Calu3 (cell line): ENCODE measurements around the gene MGAT5. TPM values are rescaled to one million over a fixed set of nuclear protein-coding genes. Genes with fewer than 3 reads are reported as not detected.

Experiments
- BruUV-seq: library from RNA; stranded (reverse); fragments of 400-500 nt; replicated peaks from 2 replicates; lab custom pipeline; 2021; lab: Mats Ljungman, UMichigan
- CTCF ChIA-PET: fragments of 300-600 bp; sonication (Branson Sonifier 250); formaldehyde crosslinking; loops from one replicate; lab custom pipeline; 2022; ENCODE audit warnings: antibody characterized with exemption; lab: Charles Lee
- DNase-seq: peaks from one replicate; pipeline ENCODE4 v3.0.0; 2022
- H3K27ac Mint-ChIP-seq: one replicate; pipeline ENCODE4 v1.8.0; 2022; ENCODE audit warnings: mixed read lengths; ENCODE audit not compliant: unreplicated experiment
- H3K27me3 Mint-ChIP-seq: one replicate; pipeline ENCODE4 v1.8.0; 2022; ENCODE audit warnings: mixed read lengths; ENCODE audit not compliant: unreplicated experiment
- H3K36me3 Mint-ChIP-seq: one replicate; pipeline ENCODE4 v1.8.0; 2022; ENCODE audit warnings: mild to moderate bottlenecking, moderate library complexity, mixed read lengths; ENCODE audit not compliant: insufficient read depth, unreplicated experiment
- H3K4me1 Mint-ChIP-seq: one replicate; pipeline ENCODE4 v1.8.0; 2022; ENCODE audit warnings: mild to moderate bottlenecking, low read depth, mixed read lengths; ENCODE audit not compliant: unreplicated experiment
- H3K4me3 Mint-ChIP-seq: one replicate; pipeline ENCODE4 v1.8.0; 2022; ENCODE audit warnings: mild to moderate bottlenecking, low read depth, moderate library complexity, mixed read lengths; ENCODE audit not compliant: unreplicated experiment
- H3K9me3 Mint-ChIP-seq: one replicate; pipeline ENCODE4 v1.8.0; 2022; ENCODE audit warnings: low read depth, mixed read lengths; ENCODE audit not compliant: unreplicated experiment
- CTCF ChIP-seq: fragments of 200-600 bp; IDR thresholded peaks from one replicate; pipeline ENCODE4 v1.8.0; 2022; ENCODE audit warnings: antibody characterized with exemption; ENCODE audit not compliant: unreplicated experiment
- intact Hi-C: fragments of 100-400 bp; cut with micrococcal nuclease; formaldehyde crosslinking; loops from one replicate; pipeline ENCODE4 v1.10.0; 2022; ENCODE audit not compliant: unreplicated experiment
- total RNA-seq: library from RNA; stranded (reverse); gene quantifications from 2 replicates; pipeline ENCODE4 v1.2.3, GENCODE V29; 2022

The MGAT5 gene
- total RNA-seq, 1 experiment from 2014 or later, result 129 TPM

GRCh38 chr2:134491022-134491421, 237.2 kb downstream of the MGAT5 start:
- no peaks in the 10 kb centered on the region for H3K9me3 Mint-ChIP-seq
- DNase-seq, result no peak
- H3K36me3 Mint-ChIP-seq, result no peaks in the 10 kb centered on the region
- no peak overlapping the region for H3K4me3 Mint-ChIP-seq
- intact Hi-C loops, result no loop called here
- H3K27ac Mint-ChIP-seq, result no peak overlapping the region
- no peaks in the 10 kb centered on the region for H3K4me1 Mint-ChIP-seq
- CTCF ChIA-PET, result no interaction called here
- TF ChIP-seq CTCF, result no peak
- H3K27me3 Mint-ChIP-seq, result no peaks in the 10 kb centered on the region
- no TSS peak for BruUV-seq

GRCh38 chr2:134491771-134492441, 238.0 kb downstream of the MGAT5 start:
- no peak for TF ChIP-seq CTCF
- no peak overlapping the region for H3K4me3 Mint-ChIP-seq
- CTCF ChIA-PET, result no interaction called here

GRCh38 chr2:134493797-134494196, 239.9 kb downstream of the MGAT5 start:
- TF ChIP-seq CTCF, result no peak
- no TSS peak for BruUV-seq
- Mint-ChIP-seq H3K36me3 (no peaks in the 10 kb centered on the region), H3K4me3 (no peak overlapping the region), H3K27me3 (no peaks in the 10 kb centered on the region), H3K27ac (no peak overlapping the region), H3K4me1 (no peaks in the 10 kb centered on the region), H3K9me3 (no peaks in the 10 kb centered on the region)
- intact Hi-C loops, result no loop called here
- CTCF ChIA-PET, result no interaction called here
- no peak for DNase-seq

More at GRCh38 chr2:134491771-134492441, 238.0 kb downstream of the MGAT5 start:
- no TSS peak for BruUV-seq
- no peaks in the 10 kb centered on the region for H3K4me1 Mint-ChIP-seq
- H3K27ac Mint-ChIP-seq, result no peak overlapping the region
- no peaks in the 10 kb centered on the region for H3K9me3 Mint-ChIP-seq
- intact Hi-C loops, result no loop called here
- no peaks in the 10 kb centered on the region for H3K36me3 Mint-ChIP-seq
- DNase-seq, result peak; percentile 8
- H3K27me3 Mint-ChIP-seq, result no peaks in the 10 kb centered on the region

- no peaks in the 10 kb centered on the region for H3K4me1 Mint-ChIP-seq
- H3K27ac Mint-ChIP-seq, result no peak overlapping the region
- DNase-seq, result no peak
- H3K36me3 Mint-ChIP-seq, result no peaks in the 10 kb centered on the region
- no TSS peak for BruUV-seq
- no peak for TF ChIP-seq CTCF
- intact Hi-C loops, result no loop called here
- H3K4me3 Mint-ChIP-seq, result no peak overlapping the region
- no peaks in the 10 kb centered on the region for H3K27me3 Mint-ChIP-seq
- CTCF ChIA-PET, result no interaction called here
- H3K9me3 Mint-ChIP-seq, result no peaks in the 10 kb centered on the region
Observed at GRCh38 chr2:134498654-134499053, 244.8 kb downstream of the MGAT5 start.
